WERI-Rb-1 (cell line): Measurements from ENCODE around the gene MIER1.
"Not testable (repeated sequence)": the region's sequence is repeated elsewhere in the genome, so short reads cannot be mapped to it uniquely, and the experiment has no call there.

Source experiments
- DNase-seq: peaks from one replicate; pipeline ENCODE4 v3.0.0-alpha.2; 2020
- H3K27ac ChIP-seq: fragments of 250-450 bp; sonication (Bioruptor Pico); 2 replicates; pipeline ENCODE4 v1.5.1; 2020; ENCODE audit warnings: mild to moderate bottlenecking, moderate library complexity
- H3K27me3 ChIP-seq: fragments of 250-450 bp; sonication (Bioruptor Pico); 2 replicates; pipeline ENCODE4 v1.5.1; 2021; ENCODE audit warnings: mild to moderate bottlenecking, low read depth, moderate library complexity; ENCODE audit not compliant: insufficient read depth, severe bottlenecking
- H3K36me3 ChIP-seq: fragments of 250-450 bp; sonication (Bioruptor Pico); 2 replicates; pipeline ENCODE4 v1.5.1; 2020; ENCODE audit warnings: mild to moderate bottlenecking, moderate library complexity
- H3K4me3 ChIP-seq: 2 replicates; pipeline ENCODE4 v1.5.1; 2011; ENCODE audit warnings: low read depth, mild to moderate bottlenecking, control low read depth, low read length
- H3K9me3 ChIP-seq: fragments of 250-450 bp; sonication (Bioruptor Pico); 2 replicates; pipeline ENCODE4 v1.5.1; 2021; ENCODE audit warnings: mild to moderate bottlenecking, moderate library complexity; ENCODE audit not compliant: severe bottlenecking
- CTCF ChIP-seq: IDR thresholded peaks from 2 replicates; pipeline ENCODE4 v1.5.1; 2011; ENCODE audit warnings: low read depth, mild to moderate bottlenecking, control low read depth, inconsistent platforms, low read length

MIER1 gene

GRCh38 chr1:66978201-66978600 is 53.4 kb downstream of the MIER1 start:
- Histone ChIP-seq H3K4me3 (no peak overlapping the region), H3K27me3 (no peaks in the 10 kb centered on the region), H3K9me3 (no peaks in the 10 kb centered on the region), H3K27ac (no peak overlapping the region), H3K36me3 (peaks cover 66% of the 10 kb centered on the region)
- no peak for TF ChIP-seq CTCF
- DNase-seq, result no peak

- H3K27ac ChIP-seq, DNase-seq, H3K27me3 ChIP-seq, H3K9me3 ChIP-seq, H3K4me3 ChIP-seq: not testable (repeated sequence)
- H3K36me3 ChIP-seq, result peaks cover 71% of the 10 kb centered on the region
Observed at GRCh38 chr1:66979621-66980020, 54.8 kb downstream of the MIER1 start.

- Histone ChIP-seq H3K9me3 (no peaks in the 10 kb centered on the region), H3K36me3 (peaks cover 63% of the 10 kb centered on the region), H3K27ac (no peak overlapping the region), H3K4me3 (no peak overlapping the region), H3K27me3 (no peaks in the 10 kb centered on the region)
- no peak for DNase-seq
- no peak for TF ChIP-seq CTCF
Observed at GRCh38 chr1:66980745-66981367, 56.1 kb downstream of the MIER1 start.

- H3K27ac ChIP-seq, result no peak overlapping the region
- TF ChIP-seq CTCF, result no peak
- peaks cover 65% of the 10 kb centered on the region for H3K36me3 ChIP-seq
- no peaks in the 10 kb centered on the region for H3K9me3 ChIP-seq
- DNase-seq, result no peak
- no peak overlapping the region for H3K4me3 ChIP-seq
- H3K27me3 ChIP-seq, result no peaks in the 10 kb centered on the region
Observed at GRCh38 chr1:66981679-66982078, 56.9 kb downstream of the MIER1 start.

- no peak overlapping the region for H3K27ac ChIP-seq
- no peak overlapping the region for H3K4me3 ChIP-seq
- no peak for TF ChIP-seq CTCF
Observed at GRCh38 chr1:66982561-66983260, 57.9 kb downstream of the MIER1 start.

GRCh38 chr1:66984491-66984890 is 59.7 kb downstream of the MIER1 start:
- DNase-seq, result no peak
- TF ChIP-seq CTCF, result no peak
- Histone ChIP-seq H3K9me3 (no peaks in the 10 kb centered on the region), H3K4me3 (no peak overlapping the region), H3K27ac (no peak overlapping the region), H3K27me3 (no peaks in the 10 kb centered on the region), H3K36me3 (peaks cover 41% of the 10 kb centered on the region)

More at GRCh38 chr1:66982561-66983260, 57.9 kb downstream of the MIER1 start:
- no peaks in the 10 kb centered on the region for H3K9me3 ChIP-seq
- H3K36me3 ChIP-seq, result peaks cover 56% of the 10 kb centered on the region
- H3K27me3 ChIP-seq, result no peaks in the 10 kb centered on the region
- no peak for DNase-seq
